Left cardiac atrium (tissue), 4 donors: ENCODE measurements around the gene CKAP2L. TPM values are rescaled to one million over a fixed set of nuclear protein-coding genes. Genes with fewer than 3 reads are reported as not detected.
"Not testable (repeated sequence)": the region's sequence is repeated elsewhere in the genome, so short reads cannot be mapped to it uniquely, and the experiment has no call there.

Experiments
- ATAC-seq, 2 donors: fragments of 200-7000 bp; cut with Tn5 transposase; one replicate each; pipeline ENCODE4 v1.9.1; 2020; ENCODE audit warnings: mild to moderate bottlenecking in 2 of 2, moderate library complexity in 2 of 2
- DNase-seq: peaks from one replicate; pipeline ENCODE4 v3.0.0-alpha.2; 2020
- intact Hi-C, 2 donors: fragments of 100-400 bp; cut with DNase I; formaldehyde crosslinking; loops; one replicate each; pipeline versions ENCODE4 v1.14.1 to v1.15.1; 2022 to 2023
- total RNA-seq, 2 donors: library from RNA; stranded (reverse); fragmentation: NEBNext Ultra II Directional; extraction: Animal tissue kit (Norgen Biotek cat#: 25700); gene quantifications; one replicate each; pipeline ENCODE4 v1.2.1, GENCODE V29; 2021
- donor health status: DM: no; HTN: yes; CAD: no.
- donor health status: DM: no; HTN: yes; CAD: no; lungs with severe emphysema.
- donor health status: DM: yes; HTN: yes; CAD: no.
- donor health status: Dilated cardiomyopathy.

CKAP2L gene
- total RNA-seq, 2 donors from 2014 or later: 0.05 to 0.68 TPM

GRCh38 chr2:112716826-112717352, 47.5 kb downstream of the CKAP2L start:
- DNase-seq, intact Hi-C loops, ATAC-seq: not testable (repeated sequence)

DNA sequence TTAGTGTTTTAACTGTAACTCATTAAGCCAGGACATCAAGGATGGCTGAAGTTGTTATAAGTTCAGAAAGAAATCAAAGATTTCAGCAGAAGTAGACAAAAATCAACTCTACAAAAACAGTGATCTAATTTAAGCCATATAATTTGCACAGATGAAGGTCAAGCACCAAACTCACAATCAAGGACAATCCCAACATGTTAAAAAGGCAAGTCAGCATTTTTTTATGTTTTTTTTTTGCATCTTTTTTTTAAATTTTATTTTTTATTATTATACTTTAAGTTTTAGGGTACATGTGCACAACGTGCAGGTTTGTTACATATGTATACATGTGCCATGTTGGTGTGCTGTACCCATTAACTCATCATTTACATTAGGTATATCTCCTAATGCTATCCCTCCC, 48.3 kb downstream of the CKAP2L start:
- intact Hi-C loops: not testable (repeated sequence)

DNA sequence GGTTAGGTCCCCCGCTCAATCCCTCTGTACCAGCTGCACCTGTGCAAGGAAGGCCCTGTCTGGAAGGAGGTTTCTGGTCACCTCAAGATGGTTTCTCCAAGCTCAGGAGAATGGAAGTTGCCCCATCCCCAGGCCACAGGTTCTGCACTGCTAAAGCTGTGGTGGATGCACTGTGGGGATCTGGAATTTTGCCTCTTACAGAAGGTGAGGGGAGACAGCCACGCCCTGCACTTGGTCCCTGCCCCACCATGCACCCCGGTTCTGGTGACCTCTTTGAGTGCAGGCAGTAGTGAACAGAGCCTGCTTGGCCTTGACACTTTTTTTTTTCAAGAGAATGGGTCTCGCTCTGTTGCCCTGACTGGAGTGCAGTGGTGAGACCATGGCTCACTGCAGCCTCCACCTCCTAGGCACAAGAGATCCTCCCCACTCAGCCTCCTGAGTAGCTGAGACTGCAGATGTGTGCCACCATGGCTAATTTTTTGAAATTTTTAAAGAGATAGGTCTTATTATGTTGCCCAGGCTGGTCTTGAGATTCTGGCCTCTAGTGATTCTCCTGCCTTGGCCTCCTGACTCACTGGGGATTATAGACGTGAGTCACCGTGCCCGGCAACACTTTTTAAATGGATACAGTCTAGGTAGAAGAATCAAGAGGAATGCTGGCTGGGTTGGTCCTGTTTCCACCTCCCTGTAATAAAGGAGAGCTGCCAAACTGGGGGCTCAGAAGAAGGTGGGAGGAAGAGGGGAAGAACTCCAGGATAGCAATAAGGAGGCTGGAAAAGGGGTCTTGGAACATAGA, 49.4 kb downstream of the CKAP2L start:
- intact Hi-C loops: no loop called here
- DNase-seq (no peak), ATAC-seq (no peak)

More for the DNA sequence above, 48.3 kb downstream of the CKAP2L start:
- not testable (repeated sequence) for DNase-seq, ATAC-seq

DNA sequence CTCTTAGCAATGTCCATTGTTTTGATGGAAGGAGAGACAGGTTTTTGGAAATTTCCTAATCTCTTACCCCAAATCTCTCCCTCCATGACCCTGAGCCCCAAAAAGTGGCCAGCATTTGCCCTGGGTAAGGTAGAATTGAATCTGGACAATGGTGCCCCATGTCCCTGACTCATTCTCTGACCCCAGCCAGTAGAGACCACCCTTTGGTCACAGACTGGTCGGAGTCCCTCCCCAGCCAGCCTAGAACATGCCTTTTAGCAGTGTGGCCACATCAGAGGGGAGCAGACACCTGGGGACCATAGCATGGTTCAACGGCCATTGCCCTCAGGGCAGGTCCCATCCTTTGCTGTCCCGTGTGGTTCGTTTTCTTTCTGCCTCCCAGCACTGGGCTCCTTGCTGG, 50.1 kb downstream of the CKAP2L start:
- intact Hi-C loops: no loop called here
- ATAC-seq (no peak), DNase-seq (no peak)

DNA sequence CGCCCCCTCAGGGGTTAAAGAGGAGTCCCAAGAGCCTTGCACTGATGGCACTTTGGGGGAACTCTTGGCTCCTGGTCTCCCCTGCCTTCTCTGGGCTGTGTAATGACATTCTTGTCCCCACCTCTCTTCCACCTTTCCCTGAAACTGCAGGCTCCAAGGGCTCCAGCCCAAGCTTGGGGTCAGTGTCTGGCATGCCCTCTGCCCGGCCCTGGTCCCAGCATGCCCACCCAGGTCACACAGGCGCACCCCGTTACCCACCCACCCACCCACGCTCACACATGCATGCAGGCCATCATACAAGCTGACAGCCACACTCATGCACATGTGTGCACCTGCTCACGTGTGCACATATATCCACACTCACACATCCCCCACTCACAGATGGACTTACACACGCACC, 50.5 kb downstream of the CKAP2L start:
- DNase-seq: no peak
- ATAC-seq: no peak
- intact Hi-C loops: no loop called here

GRCh38 chr2:112713585-112713925, 50.9 kb downstream of the CKAP2L start:
- peak in 1 of 2 donors; percentile 12 for ATAC-seq
- DNase-seq: no peak
- intact Hi-C loops: no loop called here

DNA sequence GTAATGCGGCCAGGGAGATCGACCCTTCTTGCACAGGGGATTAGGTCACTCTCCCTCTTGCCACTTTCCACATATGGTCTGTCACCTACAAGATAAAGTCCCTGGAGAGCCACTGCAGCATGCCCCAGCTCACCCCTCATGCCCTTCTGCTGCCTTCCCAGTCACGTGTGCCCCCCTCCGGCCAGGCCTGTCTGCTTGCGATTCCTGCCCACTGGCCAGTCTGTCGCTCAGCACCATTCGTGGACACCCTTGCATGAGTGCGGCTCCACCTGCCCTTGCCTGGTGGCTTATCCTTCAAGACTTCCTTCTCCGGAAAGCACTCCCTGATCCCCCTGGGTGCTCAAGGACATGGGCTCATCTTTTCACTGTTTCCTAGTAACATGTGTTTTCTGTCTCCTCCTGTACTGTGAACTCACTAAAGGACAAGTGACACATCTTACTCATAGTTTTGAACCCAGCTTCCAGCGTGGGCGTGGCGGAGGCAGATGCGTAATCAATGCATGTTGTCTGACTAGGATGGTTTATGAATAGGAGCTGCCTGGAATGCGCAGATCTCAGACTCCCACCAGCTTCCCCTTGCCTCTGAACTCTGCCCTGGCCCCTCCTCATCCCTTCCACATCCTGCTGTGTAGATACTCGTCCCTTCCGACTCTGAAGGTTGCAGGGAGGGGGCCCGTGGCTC, 51.4 kb downstream of the CKAP2L start:
- intact Hi-C loops: no loop called here
- DNase-seq (no peak), ATAC-seq (peak in 1 of 2 donors; percentile 61)

- ATAC-seq (no peak), DNase-seq (no peak)
- intact Hi-C loops: no loop called here
These were observed 51.9 kb downstream of the CKAP2L start for GRCh38 chr2:112712465-112712864.

GRCh38 chr2:112710956-112711750, 53.3 kb downstream of the CKAP2L start:
- DNase-seq (no peak), ATAC-seq (no peak)
- intact Hi-C loops: no loop called here

DNA sequence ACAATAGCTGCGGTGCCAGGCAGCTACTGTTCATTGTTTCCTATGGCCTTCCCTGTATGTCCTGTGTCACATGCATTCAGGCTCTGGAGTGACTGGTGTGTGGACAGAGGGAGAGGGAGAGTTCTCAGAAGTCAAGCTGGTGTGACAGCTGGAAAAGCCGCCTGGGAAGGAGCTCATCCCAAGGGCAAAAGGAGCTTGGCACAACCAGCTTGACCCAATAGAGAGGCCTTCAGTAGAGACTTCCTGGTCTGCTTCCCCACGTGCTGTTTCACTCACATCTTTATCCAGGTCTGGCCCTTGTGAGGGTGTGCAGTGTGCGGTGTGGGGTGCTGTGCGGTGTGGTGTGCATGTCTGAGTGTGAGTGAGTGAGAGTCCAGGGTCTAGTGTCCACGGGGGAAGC, 54.7 kb downstream of the CKAP2L start:
- intact Hi-C loops: no loop called here
- ATAC-seq (no peak), DNase-seq (no peak)

DNA sequence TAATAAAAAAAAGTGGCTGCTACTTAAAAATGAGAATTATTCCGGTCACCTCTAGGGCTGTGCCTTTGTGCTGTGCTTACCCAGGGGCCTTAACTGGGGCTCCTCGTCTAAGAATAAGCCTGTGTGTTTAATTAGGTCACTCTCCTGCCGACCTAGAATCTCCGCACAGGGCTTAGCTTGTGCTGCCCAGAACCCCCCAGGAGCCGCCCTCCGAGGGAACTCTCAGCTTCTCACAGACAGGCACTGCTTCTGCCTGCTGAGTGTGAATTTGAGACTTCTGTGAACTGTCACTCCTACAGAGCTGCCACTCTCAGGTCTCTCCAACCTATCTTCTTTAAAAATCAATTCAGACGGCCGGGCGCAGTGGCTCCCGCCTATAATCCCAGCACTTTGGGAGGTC, 55.4 kb downstream of the CKAP2L start:
- no peak for ATAC-seq

GRCh38 chr2:112706947-112707346, 57.5 kb downstream of the CKAP2L start:
- DNase-seq, intact Hi-C loops, ATAC-seq: not testable (repeated sequence)

More for the DNA sequence above, 55.4 kb downstream of the CKAP2L start:
- no peak for DNase-seq
- intact Hi-C loops: no loop called here

- no peak for DNase-seq
- intact Hi-C loops: no loop called here
- ATAC-seq: no peak
These were observed 58.2 kb downstream of the CKAP2L start for GRCh38 chr2:112706170-112706664.

- intact Hi-C loops: no loop called here
- no peak for DNase-seq
- no peak for ATAC-seq
These were observed 58.8 kb downstream of the CKAP2L start for GRCh38 chr2:112705575-112705974.

DNA sequence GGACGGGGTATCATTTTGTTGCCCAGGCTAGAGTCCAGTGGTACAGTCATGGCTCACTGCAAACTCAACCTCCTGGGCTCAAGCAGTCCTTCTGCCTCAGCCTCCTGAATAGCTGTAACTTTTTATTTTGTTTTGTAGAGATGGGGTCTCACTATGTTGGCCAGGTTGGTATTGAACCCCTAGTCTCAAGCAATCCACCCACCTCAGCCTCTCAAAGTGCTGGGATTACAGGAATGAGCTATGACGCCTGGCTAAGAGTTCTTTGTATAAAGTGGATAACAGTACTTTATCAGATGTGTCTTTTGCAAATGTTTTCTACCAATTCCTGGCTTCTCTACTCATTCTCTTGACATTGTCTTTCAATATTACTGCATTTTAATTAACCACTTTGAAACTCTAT, 60.7 kb downstream of the CKAP2L start:
- intact Hi-C loops: no loop called here
- ATAC-seq (no peak), DNase-seq (no peak)

DNA sequence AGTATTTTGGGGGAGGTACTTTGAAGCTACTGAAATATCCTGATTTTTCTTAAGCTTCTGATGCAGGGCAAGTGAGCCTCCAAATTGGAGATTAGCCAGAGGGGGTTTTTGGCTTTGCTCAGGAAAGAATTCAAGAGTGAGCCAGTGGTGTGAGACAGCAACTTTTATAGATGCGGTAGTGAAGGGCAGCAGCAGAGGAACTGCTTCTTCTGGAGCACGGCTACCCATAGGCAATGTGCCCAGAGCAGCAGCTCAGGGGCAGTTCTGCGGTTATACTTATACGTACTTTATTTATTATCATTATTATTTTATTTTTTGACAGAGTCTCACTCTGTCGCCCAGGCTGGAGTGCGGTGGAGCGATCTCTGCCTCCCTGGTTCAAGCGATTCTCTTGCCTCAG, 63.4 kb downstream of the CKAP2L start:
- intact Hi-C loops: no loop called here
- peak in 1 of 2 donors; percentile 67 for ATAC-seq
- no peak for DNase-seq

- intact Hi-C loops: loop anchor here in 1 of 2 donors (10.0 kb wide), 1 partner anchor 75 kb away; no protein-coding TSS in a partner anchor
- no peak for DNase-seq
- ATAC-seq: peak in 1 of 2 donors; percentile 47
These were observed 64.3 kb downstream of the CKAP2L start for GRCh38 chr2:112699984-112700667.

- intact Hi-C loops: loop anchor here in 1 of 2 donors (10.0 kb wide), 1 partner anchor 74 kb away; no protein-coding TSS in a partner anchor
- no peak for ATAC-seq
- no peak for DNase-seq
These were observed 65.4 kb downstream of the CKAP2L start for GRCh38 chr2:112698834-112699515.
